Occipital lobe (tissue), 2 donors: Measurements from ENCODE around the gene ENPP1. TPM values are rescaled to one million over a fixed set of nuclear protein-coding genes. Genes with fewer than 3 reads are reported as not detected.
"Not testable (repeated sequence)": the region's sequence is repeated elsewhere in the genome, so short reads cannot be mapped to it uniquely, and the experiment has no call there.

ENCODE experiments used
- DNase-seq: peaks from one replicate; lab custom pipeline; 2025; lab: John Stamatoyannopoulos, UW
- total RNA-seq: library from RNA; depleted of rRNA; stranded (reverse); fragments of >200 nt; gene quantifications from one replicate; pipeline ENCODE4 v1.2.3, GENCODE V29; 2014

ENPP1 gene
- total RNA-seq, 1 donor from 2014 or later: 0.47 TPM

- no peak for DNase-seq
Observed at GRCh38 chr6:131914234-131914633, 106.4 kb downstream of the ENPP1 start.

DNA sequence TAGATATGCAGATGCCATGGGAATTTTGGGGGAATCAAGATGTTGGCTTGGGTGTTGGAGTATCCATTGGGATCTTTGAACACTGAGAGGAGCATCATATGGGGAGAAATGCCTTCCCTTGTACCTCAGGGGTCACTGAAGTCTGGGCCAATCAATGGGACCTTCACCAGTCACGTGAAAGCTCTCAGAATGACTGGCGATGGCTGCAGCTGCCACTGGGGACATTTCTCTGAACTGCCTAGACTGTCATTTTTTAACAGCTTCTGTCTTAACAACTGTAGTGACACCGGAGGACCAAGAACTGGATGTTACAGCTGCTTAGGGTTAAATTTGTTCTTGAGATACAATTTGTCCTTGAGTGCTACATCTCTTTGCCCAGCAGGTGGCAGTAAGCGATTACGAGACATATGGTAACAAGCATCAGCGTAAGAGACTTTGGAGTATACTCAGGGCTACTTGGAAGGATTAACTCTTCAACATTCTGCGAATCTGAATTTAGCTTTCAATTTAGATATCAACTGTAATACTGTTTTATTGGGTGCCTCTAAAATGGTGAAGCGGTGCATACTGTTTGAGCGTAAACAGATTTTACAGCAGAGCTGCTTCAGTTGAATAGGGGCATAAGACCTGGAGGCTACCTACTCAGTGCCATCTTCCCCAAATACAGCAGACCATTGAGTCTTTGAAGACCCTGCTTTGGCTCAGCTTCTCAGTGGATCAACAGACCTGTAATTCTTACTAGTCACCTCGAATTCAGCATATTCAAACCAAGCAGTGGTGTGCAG, 107.3 kb downstream of the ENPP1 start:
- DNase-seq: peak; percentile 18

DNA sequence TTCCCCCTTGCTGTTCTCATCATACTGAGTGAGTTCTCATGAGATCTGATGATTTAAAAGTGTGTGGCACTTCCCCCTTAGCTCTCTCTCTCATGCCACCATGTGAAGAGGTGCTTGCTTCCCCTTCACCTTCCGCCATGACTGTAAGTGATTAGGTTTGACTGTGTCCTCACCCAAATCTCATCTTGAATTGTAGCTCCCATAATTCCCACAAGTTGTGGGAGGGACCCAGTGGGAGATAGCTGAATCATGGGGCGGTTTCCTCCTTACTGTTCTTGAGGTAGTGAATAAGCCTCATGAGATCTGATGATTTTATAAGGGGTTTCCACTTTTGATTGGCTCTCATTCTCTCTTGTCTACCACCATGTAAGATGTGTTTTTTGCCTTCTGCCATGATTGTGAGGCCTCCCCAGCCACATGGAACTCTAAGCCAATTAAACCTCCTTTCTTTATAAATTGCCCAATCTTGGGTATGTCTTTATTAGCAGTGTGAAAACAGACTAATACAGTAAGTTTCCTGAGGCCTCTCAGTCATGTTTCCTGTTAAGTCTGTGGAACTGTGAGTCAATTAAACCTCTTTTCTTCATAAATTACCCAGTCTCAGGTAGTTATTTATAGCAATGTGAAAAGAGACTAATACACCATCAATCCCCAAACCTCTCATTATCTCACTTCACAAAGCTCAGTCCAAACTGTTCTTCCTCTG, 108.4 kb downstream of the ENPP1 start:
- DNase-seq: not testable (repeated sequence)

DNA sequence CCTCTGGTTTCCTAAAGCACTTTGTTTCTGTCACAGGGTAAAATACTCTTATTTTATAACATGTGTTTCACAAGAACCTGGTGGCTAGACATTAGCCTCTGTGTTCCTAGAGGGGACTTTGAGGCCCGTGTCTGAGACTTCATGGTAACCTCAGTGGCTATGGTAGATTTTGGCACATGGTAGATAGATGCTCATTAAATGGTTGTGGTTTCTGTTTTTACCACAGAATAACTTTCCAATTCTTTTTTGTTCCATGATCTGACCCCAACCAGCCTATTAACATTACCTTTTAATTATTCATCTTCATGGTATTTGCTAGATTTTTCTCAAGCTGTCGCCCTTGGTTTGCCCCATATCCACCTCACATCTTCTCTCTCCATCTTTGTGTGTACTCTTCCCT, 109.0 kb downstream of the ENPP1 start:
- DNase-seq: no peak

DNA sequence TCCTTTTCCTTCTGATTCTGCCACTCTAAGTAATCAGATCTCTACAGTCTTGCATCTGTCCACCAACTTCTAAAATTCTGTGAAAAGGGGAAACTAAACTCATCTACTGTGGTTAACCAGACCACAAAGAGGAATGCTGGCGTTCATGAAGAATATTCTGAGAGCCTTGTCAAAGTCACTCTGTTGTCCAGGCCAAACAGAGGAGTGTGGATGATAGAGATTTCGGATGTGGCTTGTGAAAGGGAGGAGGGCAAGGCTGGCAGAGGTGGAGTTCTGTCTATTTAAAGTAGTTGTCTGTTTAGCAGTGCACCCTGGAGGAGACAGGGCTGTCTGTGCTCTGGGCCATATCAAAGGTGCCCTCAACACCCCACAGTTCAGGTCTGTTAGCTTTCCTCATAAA, 109.5 kb downstream of the ENPP1 start:
- no peak for DNase-seq

DNA sequence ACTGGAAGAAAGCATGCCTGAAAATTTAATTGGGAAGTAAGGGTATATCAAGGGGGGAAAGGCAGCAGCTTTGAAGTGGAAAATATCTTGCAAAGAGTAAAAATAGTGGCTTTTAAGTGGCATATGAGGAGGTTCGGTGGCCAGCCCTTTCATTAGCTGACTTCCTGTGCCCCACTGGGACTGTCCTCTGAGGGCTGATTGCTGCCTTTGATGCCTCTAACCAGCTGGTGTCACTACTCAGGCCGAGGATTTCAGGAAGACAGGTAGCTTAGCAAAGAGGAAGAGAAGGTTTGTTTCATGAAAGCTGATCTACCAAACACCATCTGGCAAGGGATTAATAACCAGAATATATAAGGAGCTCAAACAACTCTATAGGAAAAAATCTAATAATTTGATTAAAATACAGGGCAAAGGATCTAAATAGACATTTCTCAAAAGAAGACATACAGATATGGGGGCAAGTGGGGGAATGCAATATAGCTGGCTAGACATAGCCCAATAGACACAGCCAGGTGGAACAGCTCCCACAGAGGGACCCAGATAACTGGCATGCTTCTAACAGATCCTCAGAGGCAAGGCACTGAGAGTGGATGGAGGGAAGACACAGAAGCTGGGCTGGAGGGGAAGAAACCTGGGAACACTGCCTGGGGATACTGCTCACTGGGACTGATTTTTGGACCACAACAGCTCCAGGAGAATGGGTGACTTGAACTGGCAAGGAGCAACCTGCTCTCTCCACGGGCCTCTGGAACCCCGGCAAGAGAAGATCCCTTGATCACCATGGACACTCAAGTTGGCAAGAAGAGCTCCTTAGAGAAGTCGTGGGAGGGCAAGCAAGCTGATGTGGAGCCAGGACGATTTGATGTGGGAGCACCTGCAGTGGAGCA, 110.2 kb downstream of the ENPP1 start:
- DNase-seq: no peak

DNA sequence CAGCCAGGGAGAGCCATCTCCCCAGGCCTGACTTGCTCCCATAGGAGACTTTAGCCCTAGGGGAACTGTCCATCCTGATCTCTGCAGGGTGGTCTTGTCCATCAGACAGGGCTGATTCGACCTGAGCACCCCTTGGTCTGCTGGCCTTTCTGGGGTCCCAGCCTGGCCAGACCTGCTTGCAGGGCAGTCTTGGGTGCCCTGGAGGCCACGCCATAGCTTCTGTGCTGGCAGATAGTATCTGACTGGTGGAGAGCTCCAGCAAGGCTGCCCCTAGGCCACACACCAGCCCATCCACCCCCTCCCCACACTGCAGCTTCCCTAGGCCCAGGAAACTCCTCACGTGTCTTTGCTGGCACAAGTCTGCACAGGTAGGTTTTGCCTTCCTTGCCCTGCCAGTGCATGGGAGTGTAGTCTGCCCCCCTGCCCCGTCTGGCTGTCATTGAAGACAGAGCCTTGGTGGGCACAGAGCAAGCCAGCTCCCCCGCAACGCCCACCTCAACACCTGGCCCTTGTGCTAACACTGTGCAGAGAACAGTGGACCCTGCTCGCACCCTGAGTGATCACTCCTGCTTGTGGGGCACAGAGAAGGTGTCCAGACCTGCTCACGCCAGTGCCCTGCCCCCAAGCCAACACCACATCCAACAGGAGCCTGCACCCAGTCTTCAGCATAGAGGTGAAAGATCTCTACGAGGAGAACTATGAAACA, 111.0 kb downstream of the ENPP1 start:
- DNase-seq: no peak

DNA sequence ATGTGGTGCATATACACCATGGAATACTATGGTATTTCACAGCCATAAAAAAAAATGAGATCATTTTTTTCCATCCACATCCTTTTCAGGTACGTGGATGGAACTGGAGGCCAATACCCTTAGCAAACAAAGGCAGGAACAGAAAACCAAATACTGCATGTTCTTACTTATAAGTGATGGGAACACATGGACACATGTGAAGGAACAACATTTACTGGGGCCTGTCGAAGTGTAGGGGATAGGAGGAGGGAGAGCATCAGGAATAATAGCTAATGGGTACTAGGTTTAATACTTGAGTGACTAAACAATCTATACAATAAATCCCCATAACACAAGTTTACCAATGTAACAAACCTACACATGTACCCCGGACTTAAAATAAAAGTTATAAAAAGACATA, 112.8 kb downstream of the ENPP1 start:
- DNase-seq: no peak

GRCh38 chr6:131923356-131923755, 115.5 kb downstream of the ENPP1 start:
- no peak for DNase-seq

- DNase-seq: no peak
Observed at GRCh38 chr6:131924881-131925474, 117.2 kb downstream of the ENPP1 start.

GRCh38 chr6:131929264-131929663, 121.4 kb downstream of the ENPP1 start:
- no peak for DNase-seq

GRCh38 chr6:131929976-131930375, 122.2 kb downstream of the ENPP1 start:
- DNase-seq: no peak

- DNase-seq: no peak
Observed at GRCh38 chr6:131931063-131931750, 123.4 kb downstream of the ENPP1 start.

DNA sequence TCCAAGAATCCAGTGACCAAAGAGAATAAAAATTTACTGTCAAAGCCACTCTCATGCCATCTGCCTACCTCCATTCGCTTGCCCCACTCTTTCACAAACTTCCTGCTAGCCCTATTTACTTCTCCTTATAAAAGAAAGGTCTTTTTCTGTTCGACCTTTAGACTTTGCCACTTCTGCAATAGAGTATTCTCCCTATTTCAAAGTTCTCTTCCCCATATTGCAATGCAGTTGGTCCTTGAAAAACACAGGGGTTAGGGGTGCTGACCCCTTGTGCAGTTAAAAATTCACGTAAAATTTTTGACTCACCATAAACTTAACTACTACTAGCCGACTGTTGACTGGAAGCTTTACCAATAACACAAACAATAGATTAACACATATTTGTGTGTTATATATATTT, 128.3 kb downstream of the ENPP1 start:
- no peak for DNase-seq

- DNase-seq: no peak
Observed at GRCh38 chr6:131937226-131937625, 129.4 kb downstream of the ENPP1 start.

DNA sequence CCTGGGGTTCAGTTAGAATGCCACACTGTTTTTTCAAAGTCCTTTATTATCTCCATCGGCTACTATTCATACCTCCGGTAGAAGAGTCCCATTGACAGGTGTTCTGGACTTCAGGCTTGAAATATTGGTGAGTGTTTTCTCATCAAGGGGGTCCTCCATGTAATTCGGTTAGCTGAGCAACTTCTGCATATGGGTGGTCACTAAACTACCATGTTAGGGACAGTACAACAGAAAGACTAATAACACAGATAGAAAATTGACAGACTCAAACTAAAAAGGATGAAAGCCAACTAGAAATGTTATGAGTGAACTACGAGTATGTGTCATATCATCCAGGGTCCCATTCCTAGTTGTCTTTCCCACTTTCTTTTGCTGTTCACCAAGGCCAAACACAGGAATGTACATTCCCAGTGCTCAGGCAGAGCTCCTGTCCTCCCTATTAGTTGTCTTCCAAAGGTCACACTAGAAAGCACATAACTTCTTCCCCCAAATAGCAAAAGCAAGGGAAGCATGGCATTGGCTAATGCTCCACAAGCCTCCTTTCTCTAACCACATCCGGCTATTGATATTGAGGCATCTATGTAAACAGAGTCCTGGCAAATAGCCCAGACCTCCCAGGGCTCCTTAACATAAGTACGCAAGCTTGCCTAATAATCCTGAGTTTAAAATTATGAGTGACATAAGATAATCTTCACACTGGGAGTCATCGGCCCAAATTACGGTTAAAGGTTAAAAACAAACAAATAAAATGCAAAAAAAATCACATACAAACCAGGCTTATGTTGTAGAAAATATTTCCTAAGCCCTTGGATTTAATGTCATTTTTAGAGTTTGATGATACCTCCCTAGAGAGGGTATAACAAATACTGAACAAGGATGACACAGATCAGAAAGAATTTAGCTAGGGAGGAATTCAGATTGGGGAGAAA, 130.1 kb downstream of the ENPP1 start:
- DNase-seq: no peak
